HG03439 (cell line): ENCODE measurements around the gene GRIN2B.

ENCODE experiments used
- ATAC-seq: cut with Tn5 transposase; IDR thresholded peaks from one replicate; pipeline ENCODE4 v1.9.1; 2021; ENCODE audit warnings: mild to moderate bottlenecking, moderate library complexity; ENCODE audit not compliant: unreplicated experiment

The GRIN2B gene

GRCh38 chr12:13959131-13959723 lies 22.2 kb downstream of the GRIN2B start:
- ATAC-seq = no peak

DNA sequence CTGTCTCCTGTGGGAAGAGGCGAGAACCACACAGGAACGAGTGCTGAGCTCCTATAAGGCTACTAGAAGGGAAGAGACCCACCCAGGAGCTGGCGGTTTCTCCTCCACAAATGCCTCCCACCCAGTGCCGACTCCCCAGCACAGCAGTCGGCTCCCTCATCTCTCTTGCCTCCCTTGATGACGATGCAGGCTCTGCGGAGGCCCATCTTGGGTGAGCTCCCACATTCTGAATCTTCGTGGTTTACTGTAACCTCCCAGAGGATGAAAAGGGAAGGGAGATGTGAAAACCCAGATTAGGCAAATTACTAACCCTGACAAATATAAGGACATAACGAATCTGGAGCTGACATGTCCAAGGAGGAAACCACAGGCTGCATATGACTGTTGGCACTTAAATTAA lies 23.8 kb downstream of the GRIN2B start:
- ATAC-seq = no peak

GRCh38 chr12:13956060-13956590 lies 25.3 kb downstream of the GRIN2B start:
- no peak for ATAC-seq

- no peak for ATAC-seq
Observed at GRCh38 chr12:13952096-13952495, 29.3 kb downstream of the GRIN2B start.

DNA sequence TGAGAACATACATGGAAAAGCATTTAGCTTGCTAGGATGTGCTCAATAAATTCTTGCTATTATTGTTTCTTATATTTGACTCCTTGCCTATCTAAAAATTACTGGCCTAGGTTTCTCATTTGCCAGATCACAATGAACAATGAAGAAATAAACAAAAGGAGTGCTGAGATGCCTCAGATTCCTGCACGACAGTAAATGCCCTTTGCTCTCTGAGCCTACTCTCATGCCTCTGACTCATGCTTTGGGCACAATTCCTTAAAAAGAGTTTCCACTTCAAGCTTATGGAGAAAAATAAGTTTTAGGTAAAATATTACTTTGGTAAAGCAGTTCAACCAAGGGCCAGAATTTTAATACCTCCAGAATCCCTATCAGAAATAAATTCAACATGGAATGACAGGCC lies 30.9 kb downstream of the GRIN2B start:
- no peak for ATAC-seq

DNA sequence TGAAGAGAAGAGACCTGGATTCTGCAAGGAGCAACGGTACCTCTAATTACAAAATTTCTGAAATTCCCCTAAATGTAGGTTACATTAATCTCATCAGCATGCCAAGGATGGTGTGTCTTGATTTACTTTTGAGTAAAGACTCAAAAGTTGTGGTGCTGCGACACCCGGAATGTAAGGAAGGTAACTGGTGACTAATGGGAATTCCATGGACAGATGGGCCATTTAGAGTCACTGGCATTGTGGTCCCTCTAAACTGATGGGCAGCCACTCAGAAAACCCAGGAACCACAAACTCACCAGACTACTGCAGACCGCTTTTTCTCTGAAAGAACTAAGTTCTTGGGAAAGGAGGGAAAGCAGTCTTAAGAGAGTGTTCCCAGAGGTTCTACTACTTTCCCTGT lies 32.8 kb downstream of the GRIN2B start:
- no peak for ATAC-seq

DNA sequence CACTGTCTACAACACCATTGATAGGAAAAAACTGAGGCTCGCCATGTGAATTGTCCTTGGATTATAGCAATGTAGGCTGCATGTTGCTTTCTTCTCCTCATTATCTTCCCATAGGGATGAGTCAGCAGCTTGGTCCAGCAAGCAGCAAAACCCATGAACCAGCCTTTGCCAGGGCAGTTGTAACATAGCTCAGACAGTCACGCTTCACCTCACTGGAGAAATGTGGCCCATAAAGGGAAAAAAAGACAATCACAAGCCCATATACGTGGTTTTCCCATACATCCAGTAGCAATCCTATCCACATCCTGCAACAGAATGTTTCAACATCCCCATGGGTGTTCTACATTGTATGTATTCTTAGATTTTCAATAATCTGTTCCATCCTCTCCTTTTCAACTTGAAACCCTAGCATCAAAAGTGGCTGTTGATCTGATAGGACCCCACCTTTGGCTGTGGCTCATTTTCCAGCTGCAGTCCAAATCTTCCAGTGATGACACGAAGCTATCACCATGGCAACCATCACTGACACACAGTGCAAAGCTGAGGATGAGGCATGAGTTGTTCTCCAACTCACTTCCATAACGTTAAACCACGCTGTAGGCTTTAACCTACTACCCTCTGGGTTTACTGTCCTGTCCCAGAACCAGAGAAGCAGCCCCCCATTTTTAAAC lies 34.0 kb downstream of the GRIN2B start:
- no peak for ATAC-seq

DNA sequence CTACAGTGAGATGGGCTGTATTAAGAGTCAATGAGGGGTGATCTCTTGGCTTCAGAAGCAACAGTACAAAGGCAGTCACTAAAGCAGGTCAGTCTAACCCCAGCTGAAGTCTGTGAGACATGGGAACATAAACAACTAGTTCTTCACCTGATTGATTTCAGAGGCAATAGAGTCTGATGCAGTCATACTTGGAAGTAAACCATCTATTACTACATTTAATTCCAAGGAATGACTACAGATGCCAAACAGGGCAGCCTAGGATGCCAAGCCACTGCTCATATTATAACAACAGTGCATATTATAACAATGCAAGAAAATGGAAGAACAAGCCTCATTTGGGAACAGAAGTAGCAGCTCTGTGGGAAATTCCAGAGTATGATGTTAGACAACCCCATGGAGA lies 35.8 kb downstream of the GRIN2B start:
- no peak for ATAC-seq

GRCh38 chr12:13945236-13945635 lies 36.2 kb downstream of the GRIN2B start:
- no peak for ATAC-seq

- ATAC-seq = no peak
Observed at GRCh38 chr12:13942826-13943225, 38.6 kb downstream of the GRIN2B start.

DNA sequence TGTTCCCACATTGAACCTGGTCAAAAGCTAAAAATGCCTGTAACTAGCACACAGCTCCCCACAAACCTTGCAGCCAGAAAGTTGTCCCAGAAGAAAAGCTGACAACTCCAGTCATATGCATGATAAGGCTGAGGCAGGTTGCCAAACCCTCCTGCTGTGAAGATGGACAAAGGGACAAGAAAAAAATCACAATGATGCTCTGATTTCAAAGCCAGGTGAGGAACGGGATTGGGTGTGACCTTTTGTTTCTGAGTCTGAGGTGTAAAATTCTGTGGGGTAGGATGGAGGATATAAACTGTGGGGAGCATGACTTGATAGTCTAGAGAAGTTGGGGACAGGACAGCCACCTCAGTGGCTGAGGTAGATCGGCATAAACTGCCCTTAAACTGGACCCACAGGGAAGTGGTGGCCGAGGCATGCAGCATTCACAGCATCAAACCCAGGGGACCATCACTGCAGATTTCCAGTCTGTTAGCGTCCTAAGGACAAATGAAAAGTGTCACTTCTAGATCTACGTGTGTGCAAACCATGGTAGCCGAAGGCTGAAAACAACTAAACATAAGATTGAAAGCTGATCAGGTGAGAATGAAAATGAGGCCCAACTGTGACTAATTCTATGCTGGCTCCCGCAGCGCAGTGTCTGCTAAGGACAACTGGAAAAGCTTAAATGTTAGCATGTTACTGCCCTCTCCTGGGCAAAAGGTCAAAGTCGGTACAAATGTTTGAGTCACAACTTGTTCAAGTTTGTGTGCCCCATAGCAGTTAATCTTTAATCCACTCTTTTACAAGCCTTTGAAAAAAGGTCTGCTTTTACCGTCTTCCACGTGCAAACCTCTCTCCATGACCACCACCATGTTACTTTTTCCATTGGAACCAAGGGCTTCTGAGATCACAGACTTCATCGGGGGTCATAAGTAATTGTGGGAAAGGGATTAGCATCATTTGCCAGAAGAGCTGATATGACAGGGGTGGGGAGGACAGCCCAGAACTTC lies 39.8 kb downstream of the GRIN2B start:
- ATAC-seq = no peak

GRCh38 chr12:13940335-13940865 lies 41.0 kb downstream of the GRIN2B start:
- ATAC-seq = no peak

DNA sequence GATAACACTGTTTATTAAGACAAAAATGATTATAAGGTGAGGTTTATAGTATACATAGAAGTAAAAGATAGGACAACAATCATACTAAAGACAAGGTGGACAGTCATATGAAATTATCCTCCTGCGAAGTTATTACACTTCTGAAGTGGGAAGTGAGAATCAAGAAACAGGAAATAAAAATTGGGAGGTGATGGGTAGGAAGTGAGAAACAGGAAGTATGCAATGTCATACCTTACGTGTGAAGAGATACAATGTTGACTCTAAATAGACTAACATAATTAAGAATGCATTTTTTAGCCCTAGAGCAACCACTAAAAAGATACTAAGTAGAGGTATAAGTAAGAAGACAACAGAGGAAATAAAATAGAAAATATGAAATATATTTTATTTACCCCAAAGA lies 43.7 kb downstream of the GRIN2B start:
- ATAC-seq = no peak

GRCh38 chr12:13935169-13935568 lies 46.2 kb downstream of the GRIN2B start:
- no peak for ATAC-seq
